ENCODE results near the gene LHFPL6.

- TF ChIP-seq, protein P1, sequence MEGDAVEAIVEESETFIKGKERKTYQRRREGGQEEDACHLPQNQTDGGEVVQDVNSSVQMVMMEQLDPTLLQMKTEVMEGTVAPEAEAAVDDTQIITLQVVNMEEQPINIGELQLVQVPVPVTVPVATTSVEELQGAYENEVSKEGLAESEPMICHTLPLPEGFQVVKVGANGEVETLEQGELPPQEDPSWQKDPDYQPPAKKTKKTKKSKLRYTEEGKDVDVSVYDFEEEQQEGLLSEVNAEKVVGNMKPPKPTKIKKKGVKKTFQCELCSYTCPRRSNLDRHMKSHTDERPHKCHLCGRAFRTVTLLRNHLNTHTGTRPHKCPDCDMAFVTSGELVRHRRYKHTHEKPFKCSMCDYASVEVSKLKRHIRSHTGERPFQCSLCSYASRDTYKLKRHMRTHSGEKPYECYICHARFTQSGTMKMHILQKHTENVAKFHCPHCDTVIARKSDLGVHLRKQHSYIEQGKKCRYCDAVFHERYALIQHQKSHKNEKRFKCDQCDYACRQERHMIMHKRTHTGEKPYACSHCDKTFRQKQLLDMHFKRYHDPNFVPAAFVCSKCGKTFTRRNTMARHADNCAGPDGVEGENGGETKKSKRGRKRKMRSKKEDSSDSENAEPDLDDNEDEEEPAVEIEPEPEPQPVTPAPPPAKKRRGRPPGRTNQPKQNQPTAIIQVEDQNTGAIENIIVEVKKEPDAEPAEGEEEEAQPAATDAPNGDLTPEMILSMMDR (IDR thresholded peaks at IDR 0.05; ENCODE audit: low read length) = no peak
- TF ChIP-seq EZH2phosphoT487 (IDR thresholded peaks at IDR 0.05; ENCODE audit: low read length) = no peak
- no peak for TF ChIP-seq EZH2 (optimal IDR thresholded peaks at IDR 0.05; ENCODE audit: low read depth, low read length)
Observed at GRCh38 chr13:39483326-39483725, 119.7 kb downstream of the LHFPL6 start.

Data from MM.1S (cell line).